NCI-H446 (cell line): Measurements from ENCODE around the gene CELF4.

ENCODE experiments used
- DNase-seq, 2 experiments: peaks; one replicate each; lab custom pipeline; 2025; lab: John Stamatoyannopoulos, UW

CELF4 gene

DNA sequence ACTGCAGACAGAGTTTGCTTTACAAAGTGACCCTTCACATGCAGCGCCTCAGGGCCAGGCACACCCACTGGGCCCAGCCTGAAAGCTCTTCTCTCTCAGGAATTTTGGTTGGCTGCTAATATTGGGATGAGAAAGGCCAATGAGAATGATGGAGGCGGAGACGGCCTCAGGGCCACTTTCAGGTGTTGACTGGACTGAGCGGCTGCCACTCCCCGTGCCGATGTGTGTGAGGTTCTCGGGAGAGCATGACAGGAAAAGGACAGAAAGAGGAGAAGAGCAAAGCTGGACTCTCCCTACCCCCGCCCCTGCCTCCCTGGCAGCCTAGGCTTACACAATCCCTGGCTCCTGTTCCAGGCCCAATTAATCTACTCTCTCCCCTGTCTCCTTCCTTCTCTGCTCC, 155.7 kb downstream of the CELF4 start:
- no peak for DNase-seq

DNA sequence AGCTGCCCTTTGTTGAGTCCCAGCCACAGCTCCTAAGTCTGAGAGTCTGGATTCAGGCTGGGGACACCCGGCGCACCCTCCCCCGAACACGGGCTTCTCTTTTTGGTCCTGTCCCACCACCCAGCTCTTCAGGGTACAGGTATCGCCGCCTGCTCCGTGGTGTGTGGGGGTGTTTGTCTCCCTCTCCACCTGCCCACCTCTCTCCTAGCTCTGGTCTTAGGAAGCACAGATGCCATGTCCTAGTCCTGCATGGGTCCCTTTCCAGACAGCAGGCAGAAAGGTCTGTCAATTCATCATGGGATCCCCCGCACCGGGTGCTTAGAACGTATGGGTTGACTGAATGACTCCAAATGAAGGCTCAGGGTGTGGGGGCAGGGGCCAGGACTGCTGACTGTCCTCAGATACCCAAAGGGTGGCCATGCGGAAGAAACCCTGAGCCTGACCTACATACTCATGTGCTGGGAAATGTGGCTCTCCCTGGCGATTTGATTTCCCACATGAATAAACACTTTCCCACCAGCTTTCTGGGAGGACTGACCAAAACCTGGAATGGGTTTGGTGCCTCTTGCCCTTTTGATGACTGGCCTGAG, 156.8 kb downstream of the CELF4 start:
- no peak for DNase-seq

DNA sequence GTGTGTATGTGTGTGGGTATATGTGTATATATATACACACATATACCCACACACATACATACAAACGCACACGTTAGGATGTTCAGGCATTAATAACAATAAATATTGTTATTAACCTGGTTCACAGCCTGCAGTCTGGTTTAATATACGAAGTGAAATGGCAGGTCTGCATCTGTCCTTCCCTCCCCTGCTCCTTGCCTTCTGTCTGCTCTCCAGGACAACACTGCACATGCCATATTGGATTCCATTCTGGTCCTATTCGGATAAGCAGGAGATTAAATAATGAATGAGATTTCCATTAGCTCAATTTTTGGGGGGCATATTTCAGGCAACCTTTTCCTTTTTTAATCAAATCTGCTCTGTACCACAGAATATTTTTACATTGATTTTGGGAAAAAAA, 158.0 kb downstream of the CELF4 start:
- no peak for DNase-seq

DNA sequence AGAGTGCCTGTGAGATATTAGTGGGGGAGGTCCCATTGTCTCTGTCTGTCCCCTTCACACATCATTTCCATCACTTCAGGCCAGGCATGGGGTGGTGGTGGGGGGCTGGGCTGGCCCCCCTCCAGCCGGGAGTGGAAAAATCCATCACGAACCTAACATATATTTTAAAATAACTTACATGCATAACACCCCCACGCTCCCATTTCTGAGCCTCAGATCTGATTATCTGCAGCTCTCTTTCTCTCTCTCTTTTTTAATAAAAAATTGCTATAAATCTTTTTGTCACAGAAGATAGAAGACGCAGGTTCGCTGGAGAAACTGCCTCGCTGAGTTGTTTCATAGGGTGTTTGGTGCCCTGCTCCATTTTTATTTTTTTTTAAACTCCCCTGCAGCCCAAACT, 159.8 kb downstream of the CELF4 start:
- no peak for DNase-seq

DNA sequence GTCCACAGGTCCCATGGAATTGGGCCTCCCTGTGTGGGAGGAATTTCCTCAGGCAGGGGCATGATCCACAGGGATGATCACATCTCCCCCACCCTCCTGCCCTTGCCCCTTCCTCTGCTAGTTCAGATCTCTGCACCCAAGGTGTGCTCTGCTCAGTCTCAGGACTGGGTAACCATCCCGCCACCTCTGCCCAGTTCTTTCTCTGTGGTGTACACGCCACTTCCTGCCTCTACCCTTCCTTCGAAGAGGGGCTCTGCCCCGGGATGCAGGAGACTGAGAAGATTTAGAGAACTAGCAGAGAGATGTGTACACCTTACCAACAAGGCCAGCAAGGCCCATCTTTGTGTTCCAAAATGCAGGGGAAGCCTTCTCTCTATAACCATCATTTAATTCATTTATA, 160.4 kb downstream of the CELF4 start:
- no peak for DNase-seq

DNA sequence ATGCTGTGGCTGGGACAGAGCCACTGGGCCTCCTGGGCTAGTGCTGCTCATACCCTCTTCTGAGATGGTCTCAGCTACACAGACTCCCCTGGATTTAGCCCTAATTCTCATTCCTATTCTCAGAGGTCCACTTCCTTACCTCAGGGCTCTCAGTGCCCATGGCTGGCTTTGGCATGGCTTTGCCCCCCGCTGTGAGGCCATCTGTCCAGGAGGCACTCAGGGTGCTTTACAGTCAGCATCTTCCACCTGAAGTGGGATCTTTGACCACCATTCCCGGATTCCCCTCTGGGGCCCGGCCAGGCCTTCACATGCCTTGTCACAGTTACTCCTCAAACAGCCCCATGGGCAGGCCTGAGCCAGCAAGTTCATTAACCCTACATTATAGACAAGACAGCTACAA, 161.8 kb downstream of the CELF4 start:
- peak in 1 of 2 experiments; percentile 42 for DNase-seq

DNA sequence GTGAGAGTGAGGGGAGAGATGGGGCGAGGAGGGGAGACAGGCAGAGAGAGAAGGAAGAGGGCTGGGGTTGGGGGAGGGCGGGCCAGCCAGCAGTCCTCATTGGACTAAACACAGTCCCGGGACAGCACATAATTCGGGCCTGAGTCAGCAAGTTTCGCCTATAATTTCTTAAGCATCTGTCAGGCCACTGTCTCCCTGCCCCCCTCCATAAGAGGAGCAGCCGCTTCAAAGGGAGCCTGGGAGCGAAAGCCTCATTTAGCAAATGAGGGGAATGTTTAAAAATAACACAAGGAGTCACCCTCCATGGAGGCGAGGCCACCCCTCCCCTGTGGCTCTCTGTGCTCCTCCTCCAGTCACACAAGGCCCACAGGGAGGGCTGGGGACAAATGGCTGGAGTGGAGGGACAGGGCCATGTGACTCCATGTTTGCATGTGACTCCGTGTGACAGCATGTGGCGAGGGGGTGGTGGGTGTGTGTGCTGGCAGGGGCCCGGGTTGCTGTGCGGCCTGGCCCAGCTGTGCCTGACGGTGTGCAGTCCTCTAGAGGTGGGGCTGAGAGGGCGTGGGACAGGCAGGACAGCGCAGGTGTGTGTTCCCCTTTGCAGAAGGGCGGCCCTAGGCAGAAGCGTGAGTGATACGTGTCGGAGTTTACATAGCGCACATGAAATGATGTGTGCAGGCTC, 162.4 kb downstream of the CELF4 start:
- peak; percentile 56 to 78 for DNase-seq

DNA sequence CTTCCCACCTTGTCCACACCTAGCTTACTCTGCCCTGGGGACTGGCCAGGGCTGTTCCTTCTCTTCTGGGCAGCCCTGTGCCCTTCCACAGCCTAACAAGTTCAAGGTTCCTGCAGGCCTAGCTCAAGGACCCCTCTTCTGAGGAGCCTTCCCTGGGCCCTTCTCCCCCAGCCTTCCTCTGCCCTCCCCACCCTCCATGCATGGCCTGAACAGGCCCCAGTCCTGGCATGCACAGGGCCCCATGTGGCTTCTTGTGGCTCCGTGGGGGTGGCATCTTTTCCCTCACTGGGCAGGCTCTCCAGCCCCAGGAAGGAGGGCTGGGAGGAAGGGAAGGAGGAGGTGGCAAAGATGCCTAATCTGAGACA, 162.9 kb downstream of the CELF4 start:
- DNase-seq = peak in 1 of 2 experiments; percentile 73

DNA sequence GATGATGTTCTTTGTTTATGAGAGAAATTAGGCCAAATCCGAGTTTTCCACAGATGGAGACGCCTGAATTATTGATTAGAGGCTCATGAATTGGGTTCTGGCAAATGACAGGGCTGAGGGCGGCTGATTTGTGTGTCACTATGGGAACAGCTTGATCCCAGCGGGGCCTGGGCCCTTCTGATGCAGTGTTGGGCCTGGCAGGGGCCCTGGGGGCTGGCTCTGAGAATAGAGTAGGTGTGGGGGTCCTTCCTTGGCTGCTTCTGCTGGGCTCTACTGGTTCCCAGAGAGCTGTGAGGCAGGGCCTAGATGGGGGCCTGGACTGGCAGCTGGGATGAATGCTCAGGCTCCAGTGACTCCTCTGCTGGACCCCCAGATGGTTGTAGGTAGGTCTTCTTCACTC, 164.8 kb downstream of the CELF4 start:
- DNase-seq = peak in 1 of 2 experiments; percentile 34

DNA sequence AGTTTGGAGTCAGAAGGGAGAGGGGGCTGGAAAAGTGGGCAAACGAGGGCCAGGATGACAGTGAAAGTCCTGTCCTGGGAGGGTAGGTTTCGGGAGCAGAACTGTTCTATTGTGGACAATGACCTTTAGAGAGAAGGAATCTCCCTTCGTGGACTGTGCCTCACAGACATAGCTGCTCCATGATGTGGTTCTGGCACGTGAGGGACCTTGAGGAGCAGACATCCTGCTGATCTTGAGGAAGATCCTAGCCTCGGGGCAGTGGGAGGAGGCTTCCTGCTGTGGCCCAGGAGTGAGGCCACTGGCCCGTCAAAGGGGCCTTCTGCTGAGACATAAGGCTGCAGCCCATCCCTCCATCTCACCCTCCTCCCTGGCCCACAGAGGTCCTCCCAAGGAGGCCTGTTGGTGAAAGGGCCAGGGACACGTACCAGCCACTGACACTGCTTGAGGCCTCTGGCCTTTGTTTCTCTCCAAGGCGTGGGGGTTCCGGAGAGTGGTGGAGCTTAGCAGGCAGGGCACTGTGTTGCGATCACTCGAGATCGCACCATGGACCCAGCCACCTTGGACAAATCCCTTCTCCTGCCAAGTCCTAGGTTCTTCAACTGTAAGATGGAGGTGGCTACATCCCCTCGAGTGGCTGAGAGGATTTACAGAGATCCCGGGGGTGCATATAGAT, 167.2 kb downstream of the CELF4 start:
- DNase-seq = no peak

DNA sequence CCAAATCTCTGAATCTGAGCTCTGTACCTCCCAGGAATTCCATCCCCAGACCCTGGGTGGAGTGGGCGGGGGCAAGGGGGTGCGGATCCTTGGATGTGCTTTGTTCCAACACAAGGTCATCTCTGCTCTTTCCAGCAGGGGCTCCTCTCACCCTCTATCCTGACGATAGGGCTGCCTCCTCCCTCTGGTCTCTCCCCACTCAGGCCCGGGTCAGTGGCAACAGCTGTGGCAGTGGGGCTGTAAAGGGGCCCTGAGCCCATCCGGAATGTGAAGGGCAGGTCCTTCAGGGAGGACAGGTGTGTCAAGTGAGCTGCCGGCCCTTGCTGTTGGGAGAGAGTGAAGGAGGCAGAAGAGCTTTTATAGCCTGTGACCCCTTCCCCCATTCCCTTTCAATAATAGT, 167.8 kb downstream of the CELF4 start:
- no peak for DNase-seq

DNA sequence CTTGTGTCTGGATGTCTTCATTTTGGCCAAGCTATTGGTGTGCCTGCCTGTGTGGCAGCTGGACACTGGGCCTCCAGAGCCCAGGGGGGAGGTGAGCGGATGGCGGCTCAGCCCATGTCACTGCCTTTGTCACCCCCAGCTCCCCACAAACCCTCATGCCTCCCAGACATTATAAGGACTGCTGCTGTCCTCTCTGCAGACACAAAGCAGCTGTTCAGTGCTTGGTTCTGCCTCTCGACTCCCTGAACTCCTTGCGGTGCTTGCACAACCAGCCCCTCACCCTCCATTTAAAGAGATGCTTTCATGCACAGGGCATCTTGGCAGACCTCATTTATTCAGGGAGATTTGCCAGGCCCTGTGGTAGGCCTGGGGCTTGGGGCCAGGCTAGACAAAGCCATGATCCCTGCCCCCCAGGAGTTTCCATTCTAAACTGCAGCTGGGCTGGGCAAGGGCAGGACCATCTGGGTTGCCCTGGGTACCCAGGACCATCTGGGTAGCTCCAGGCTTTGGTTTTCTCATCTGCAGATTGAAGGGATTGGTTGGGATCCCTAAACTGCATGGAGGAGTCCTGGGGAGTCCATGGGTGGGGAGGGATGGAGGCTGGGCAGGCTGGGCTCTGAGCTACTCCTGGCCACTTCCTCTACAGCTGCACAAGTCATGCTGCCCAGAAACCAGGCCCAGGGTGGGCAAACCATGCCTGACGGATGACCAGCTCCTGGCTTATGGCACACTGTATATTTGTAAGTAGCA, 168.5 kb downstream of the CELF4 start:
- peak; percentile 37 to 86 for DNase-seq

DNA sequence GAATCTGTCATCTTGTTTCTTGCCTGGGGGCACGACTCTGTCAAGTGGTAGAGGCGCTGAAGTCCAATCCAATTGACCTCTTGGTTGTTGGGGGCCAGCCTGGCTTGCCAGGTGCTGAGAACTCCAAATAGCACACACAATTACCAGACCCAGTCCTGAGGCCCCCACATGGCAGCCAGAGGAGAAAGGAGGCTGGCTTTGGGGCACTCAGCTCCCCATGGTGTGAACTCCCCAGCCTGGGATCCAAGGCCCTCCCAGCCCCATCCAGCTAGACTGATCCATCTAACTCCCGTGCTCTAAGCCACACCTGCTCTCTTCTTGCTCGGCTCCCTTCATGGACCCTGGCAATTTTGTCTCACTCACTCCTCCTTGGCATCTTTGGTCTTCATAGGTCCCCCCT, 170.0 kb downstream of the CELF4 start:
- DNase-seq = no peak

DNA sequence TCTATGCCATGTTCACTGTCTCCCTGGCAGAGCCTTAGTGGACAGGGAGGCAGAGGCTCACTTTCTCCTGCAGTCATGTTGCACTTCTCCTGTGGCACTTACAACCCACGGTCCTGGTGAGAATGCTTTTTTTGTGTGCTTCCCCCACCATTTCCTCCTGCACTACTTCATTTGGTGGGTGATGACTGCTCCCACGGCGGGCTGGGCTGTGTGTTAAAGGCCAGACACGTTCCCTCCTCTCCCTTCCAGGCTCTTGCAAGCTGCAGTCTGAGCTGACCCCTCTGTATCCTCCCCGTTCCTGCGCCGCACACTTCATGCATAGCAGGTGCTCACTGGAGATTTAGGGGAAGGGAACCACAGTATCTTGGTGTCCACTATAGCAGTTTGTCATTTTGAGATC, 170.5 kb downstream of the CELF4 start:
- no peak for DNase-seq

DNA sequence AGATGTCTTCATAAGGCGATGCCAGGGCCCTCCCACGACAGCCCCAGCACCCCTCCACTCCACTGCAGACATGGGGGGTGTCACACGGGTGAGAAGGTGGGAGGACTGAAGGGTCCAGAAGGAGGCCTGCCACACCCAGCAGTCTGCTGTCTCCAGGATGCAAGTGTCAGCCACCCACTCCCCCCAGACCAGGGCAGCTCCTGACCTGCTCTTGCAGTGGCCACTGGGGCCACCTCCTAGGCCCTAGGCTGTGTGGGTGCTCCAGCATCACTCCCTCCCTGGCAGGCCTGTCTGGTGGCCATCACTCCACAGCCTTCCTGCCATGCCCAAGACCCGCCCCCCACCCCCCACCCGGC, 171.0 kb downstream of the CELF4 start:
- DNase-seq = no peak

DNA sequence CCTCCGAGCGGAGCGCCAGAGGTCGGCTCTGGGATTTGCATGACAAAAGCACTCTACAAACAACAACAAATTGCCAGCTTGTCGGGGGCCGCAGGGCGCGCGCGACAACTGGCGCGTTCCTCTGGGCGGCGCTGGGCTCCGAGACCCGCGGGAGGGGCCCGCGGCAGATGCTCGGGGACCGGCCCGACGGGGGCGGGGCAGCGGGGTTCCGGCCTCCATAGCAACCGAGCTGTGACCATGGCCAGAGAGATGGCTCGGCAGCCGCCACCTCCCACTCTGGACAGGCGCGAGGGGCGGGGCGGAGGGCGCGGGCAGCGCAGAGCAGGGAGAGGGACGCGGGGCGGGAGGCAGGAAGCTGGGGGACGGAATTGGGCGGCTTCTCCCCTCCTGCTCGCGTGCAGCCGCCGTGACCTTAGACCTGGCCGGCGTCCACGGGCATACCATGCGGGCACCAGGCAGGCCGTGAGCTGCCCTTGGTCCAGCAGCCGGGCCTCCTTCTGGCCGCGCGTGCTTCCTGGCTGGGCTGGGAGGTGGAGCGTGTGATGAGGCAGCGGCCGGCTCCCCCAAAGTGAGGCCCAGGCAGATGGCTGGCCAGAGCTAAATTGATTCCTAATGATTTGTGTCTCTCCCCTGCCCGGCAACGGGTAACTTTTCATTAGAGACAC, 171.5 kb downstream of the CELF4 start:
- peak; percentile 40 to 76 for DNase-seq

DNA sequence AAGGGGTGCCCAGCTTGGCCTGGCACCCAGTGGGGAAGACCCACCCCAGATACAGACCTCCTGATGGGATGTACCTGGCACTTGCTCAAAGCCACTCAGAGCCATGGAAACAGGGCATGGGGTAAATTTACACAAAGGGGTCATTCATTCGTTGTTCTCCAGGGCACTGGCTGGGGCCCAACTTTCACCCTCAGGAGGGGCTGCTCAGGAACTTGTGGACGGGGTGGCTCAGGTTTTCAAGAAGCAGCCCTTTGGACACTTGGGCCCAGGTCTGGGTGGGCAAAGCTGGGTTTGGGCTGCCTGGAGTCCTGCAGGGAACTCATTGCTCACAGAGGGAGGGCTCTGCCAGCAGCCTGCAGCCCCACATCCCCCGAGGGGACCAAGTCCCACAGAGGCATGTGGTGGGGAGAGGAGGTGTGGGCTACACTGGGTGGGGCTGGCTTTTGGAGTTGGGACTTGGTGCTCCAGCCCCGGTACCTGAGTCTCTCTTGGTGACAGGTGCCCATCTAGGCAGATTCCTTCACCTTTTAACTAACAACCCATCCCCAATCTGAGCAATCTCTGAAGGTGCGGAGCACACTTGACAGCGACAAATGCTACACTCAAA, 172.3 kb downstream of the CELF4 start:
- DNase-seq = no peak

DNA sequence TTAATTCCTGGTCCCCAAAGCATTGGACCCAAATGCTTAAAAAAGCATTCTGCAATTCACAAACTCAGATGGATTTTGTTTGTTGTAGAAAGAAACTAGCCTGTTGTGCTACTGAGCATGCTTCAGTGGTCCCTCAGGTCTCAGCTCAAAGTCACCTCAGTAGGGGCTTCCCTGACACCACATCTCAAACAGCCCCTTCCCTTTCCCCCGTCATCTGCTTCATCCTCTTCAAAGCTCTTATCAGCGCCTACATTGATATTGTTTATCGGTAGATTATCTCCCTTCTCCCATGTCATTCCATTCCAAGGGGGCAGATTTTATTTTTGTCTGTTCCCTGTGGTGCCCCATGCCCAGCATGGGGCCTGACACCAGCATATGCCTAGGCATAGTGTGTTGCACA, 172.9 kb downstream of the CELF4 start:
- no peak for DNase-seq

DNA sequence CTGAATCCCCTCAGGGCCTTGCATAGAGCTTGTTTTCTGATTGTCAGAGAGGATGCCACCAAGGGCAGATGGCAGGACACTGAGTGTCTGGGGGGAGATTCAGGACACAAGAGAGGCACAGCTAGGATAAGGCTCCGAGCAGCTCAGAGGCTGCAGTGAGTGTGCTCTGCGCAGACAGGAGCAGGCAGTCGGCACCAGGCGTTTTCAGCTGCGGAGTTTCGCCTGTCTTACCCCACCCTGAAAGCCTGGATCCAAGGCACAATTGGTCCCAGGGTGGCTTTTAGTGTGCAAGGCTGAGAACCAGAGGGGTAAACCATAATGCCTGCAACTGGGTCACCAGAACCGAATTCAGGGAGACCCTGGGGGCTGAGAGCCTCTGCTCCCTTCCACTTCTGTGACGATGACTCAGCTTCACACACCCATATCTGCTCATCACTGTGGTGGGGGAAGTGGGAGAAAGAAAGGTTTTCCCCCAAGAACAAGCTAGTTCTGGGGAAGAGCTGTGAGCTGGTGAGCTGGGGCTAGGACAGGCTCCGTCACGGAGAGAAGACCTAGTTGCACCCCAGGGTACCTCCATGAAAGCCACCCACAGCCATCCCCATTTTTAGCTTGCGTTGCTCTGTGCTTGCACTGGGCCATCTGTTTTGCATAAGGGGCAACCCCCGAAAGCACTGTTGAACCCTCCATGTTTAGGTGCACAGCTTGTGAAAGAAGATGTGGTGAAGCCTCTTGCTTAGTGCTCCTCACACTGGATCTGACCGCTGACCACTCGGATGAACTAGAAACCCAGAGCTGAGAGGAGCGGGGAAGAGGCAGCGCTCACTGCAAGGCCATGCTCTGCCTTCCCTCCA, 173.7 kb downstream of the CELF4 start:
- DNase-seq = no peak

DNA sequence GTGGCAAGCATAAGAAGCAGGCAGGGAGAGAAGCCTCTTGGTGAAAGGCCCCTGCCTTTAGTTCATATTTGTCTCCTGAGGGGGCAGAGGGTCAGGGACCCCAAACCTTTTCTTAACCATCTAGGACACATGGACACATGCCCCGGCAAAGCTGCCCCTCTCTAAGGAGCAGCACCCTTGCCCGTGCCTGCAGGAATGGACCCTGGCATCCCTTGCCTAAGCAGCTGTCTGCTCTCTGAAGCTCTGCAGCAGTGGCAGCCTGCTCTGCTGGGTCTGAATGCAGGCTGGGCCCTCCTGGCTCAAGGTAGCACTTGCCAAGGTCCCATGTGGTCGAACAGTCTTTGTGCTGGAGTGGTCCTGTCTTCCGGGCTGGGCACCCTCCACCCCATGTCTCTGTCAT, 174.4 kb downstream of the CELF4 start:
- no peak for DNase-seq

DNA sequence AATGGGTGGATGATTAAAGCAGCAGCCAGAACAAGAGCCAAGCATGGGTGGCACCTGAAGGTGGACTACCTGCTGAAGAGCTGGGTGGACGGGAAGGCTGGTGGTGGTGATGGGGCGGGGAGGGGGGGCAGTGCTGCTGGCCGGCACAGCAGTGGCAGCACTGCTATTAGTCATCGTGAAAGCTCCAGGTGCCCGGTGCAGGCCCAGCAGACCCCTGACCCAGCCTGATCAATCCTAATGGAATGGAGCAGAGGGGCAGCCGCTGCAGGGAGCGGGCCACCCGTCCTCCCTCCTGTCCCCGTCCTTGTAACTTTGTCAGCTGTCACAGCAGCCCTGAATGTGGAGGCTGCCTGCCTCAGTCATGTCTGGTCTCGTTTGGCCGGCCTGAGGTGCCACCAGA, 174.9 kb downstream of the CELF4 start:
- DNase-seq = no peak
